H1 (cell line): ENCODE data around the gene EHD4. TPM values are rescaled to one million over a fixed set of nuclear protein-coding genes. Genes with fewer than 3 reads are reported as not detected.

Experiments
- CTCF ChIA-PET: fragments of 300-600 bp; sonication (Branson Sonifier 250); formaldehyde crosslinking; loops from one replicate; lab custom pipeline; 2021; ENCODE audit not compliant: partially characterized antibody; lab: Charles Lee
- POLR2A ChIA-PET: fragments of 300-600 bp; sonication (Branson Sonifier 250); formaldehyde crosslinking; loops from one replicate; lab custom pipeline; 2021; ENCODE audit warnings: inconsistent platforms; ENCODE audit not compliant: partially characterized antibody; lab: Charles Lee
- DNase-seq, 2 experiments: peaks; one replicate each; pipeline versions ENCODE4 v3.0.0 to v3.0.0-alpha.2; 2010 to 2022; ENCODE audit warnings: low spot score in 2 of 2, low read depth in 1 of 2, mixed read lengths in 1 of 2
- FAIRE-seq: peaks from 2 replicates; lab custom pipeline; 2011; peaks lifted over from hg19 to GRCh38; lab: Jason Lieb, UNC
- H2AFZ ChIP-seq: 2 replicates; pipeline ENCODE4 v1.8.1; 2012; ENCODE audit warnings: low read length, inconsistent platforms
- H2AK5ac ChIP-seq: 2 replicates; pipeline ENCODE4 v1.6.1; 2013; ENCODE audit warnings: low read depth, low read length
- H2BK120ac ChIP-seq: replicated peaks from 2 replicates; pipeline ENCODE3; 2013; ENCODE audit warnings: low read depth, low read length, inconsistent platforms
- H2BK12ac ChIP-seq: 2 replicates; pipeline ENCODE4 v1.6.1; 2013; ENCODE audit warnings: low read depth, low read length
- H2BK15ac ChIP-seq: 2 replicates; pipeline ENCODE4 v1.6.1; 2013; ENCODE audit warnings: low read length
- H2BK20ac ChIP-seq: 2 replicates; pipeline ENCODE4 v1.6.1; 2013; ENCODE audit warnings: low read length
- H2BK5ac ChIP-seq: 2 replicates; pipeline ENCODE4 v1.6.1; 2013; ENCODE audit warnings: low read depth, low read length
- H3K14ac ChIP-seq: 2 replicates; pipeline ENCODE4 v1.6.1; 2013; ENCODE audit warnings: inconsistent platforms; ENCODE audit not compliant: insufficient read length
- H3K18ac ChIP-seq: 2 replicates; pipeline ENCODE4 v1.6.1; 2013; ENCODE audit warnings: low read length; ENCODE audit errors: extremely low read depth
- H3K23ac ChIP-seq: 2 replicates; pipeline ENCODE4 v1.6.1; 2013; ENCODE audit warnings: inconsistent platforms; ENCODE audit not compliant: insufficient read length
- H3K23me2 ChIP-seq: 2 replicates; pipeline ENCODE4 v1.6.1; 2013; ENCODE audit warnings: low read depth, low read length
- H3K27ac ChIP-seq: 2 replicates; pipeline ENCODE4 v1.6.1; 2011; ENCODE audit warnings: low read depth, low read length, inconsistent platforms
- H3K27me3 ChIP-seq, 4 experiments: replicated peaks in 1 of 4; 1 replicate in 1 of 4; 2 replicates in 3 of 4; pipeline versions ENCODE4 v1.6.1 to v1.8.1; 2011 to 2013; ENCODE audit warnings: low read length in 3 of 4, mild to moderate bottlenecking in 3 of 4, inconsistent platforms in 2 of 4, mixed read lengths in 2 of 4, moderate library complexity in 1 of 4; ENCODE audit not compliant: control insufficient read depth in 3 of 4, insufficient read depth in 3 of 4; ENCODE audit errors: extremely low read depth in 1 of 4
- H3K36me3 ChIP-seq, 4 experiments: 2 replicates each; pipeline versions ENCODE4 v1.6.1 to v1.8.1; 2011 to 2013; ENCODE audit warnings: mild to moderate bottlenecking in 4 of 4, low read length in 3 of 4, moderate library complexity in 2 of 4, control low read depth in 1 of 4, inconsistent platforms in 1 of 4; ENCODE audit not compliant: insufficient read depth in 4 of 4, control insufficient read depth in 2 of 4
- H3K4ac ChIP-seq: replicated peaks from 2 replicates; pipeline ENCODE3; 2013; ENCODE audit warnings: low read length, low read depth, mixed read lengths, inconsistent platforms; ENCODE audit not compliant: insufficient read length
- H3K4me1 ChIP-seq, 4 experiments: replicated peaks in 1 of 4; 1 replicate in 1 of 4; 2 replicates in 3 of 4; pipeline versions ENCODE4 v1.6.1 to v1.8.1; 2011 to 2013; ENCODE audit warnings: low read length in 3 of 4, inconsistent platforms in 2 of 4, mixed read lengths in 1 of 4; ENCODE audit not compliant: insufficient read depth in 4 of 4, control insufficient read depth in 3 of 4
- H3K4me2 ChIP-seq, 2 experiments: 2 replicates each; pipeline versions ENCODE4 v1.6.1 to v1.8.1; 2011 to 2013; ENCODE audit warnings: low read depth in 2 of 2, low read length in 2 of 2, control low read depth in 1 of 2, inconsistent platforms in 1 of 2, mild to moderate bottlenecking in 1 of 2; ENCODE audit not compliant: insufficient read depth in 1 of 2
- H3K4me3 ChIP-seq, 4 experiments: fragments of 200-600, 300-600 bp in 1 of 4; sonication (generic), shearing (Covaris generic), sonication (Bioruptor Twin) in 1 of 4; 2 replicates each; pipeline versions ENCODE4 v1.5.1 to v1.8.1; 2011 to 2016; ENCODE audit warnings: low read length in 4 of 4, low read depth in 3 of 4, control low read depth in 2 of 4, inconsistent platforms in 2 of 4, mild to moderate bottlenecking in 2 of 4, mixed read lengths in 1 of 4, moderate library complexity in 1 of 4; ENCODE audit not compliant: insufficient read depth in 2 of 4; ENCODE audit errors: extremely low read depth in 1 of 4
- H3K56ac ChIP-seq: replicated peaks from 2 replicates; pipeline ENCODE3; 2013; ENCODE audit warnings: low read depth, mild to moderate bottlenecking, mixed read lengths, low read length, inconsistent platforms; ENCODE audit not compliant: insufficient read length
- H3K79me1 ChIP-seq: 2 replicates; pipeline ENCODE4 v1.6.1; 2013; ENCODE audit warnings: low read depth, low read length, control low read depth
- H3K79me2 ChIP-seq, 2 experiments: 2 replicates each; pipeline versions ENCODE4 v1.6.1 to v1.8.1; 2012 to 2013; ENCODE audit warnings: low read length in 2 of 2, mild to moderate bottlenecking in 2 of 2, inconsistent platforms in 1 of 2; ENCODE audit not compliant: insufficient read depth in 2 of 2, control insufficient read depth in 1 of 2
- H3K9ac ChIP-seq, 4 experiments: replicated peaks in 1 of 4; 1 replicate in 1 of 4; 2 replicates in 3 of 4; pipeline versions ENCODE4 v1.6.1 to v1.8.1; 2011 to 2013; ENCODE audit warnings: low read depth in 3 of 4, low read length in 3 of 4, control low read depth in 2 of 4, mild to moderate bottlenecking in 2 of 4, moderate library complexity in 2 of 4, inconsistent platforms in 1 of 4; ENCODE audit errors: extremely low read depth in 1 of 4
- H3K9me3 ChIP-seq, 2 experiments: 2 replicates each; pipeline versions ENCODE4 v1.6.1 to v1.8.1; 2012 to 2013; ENCODE audit warnings: mild to moderate bottlenecking in 2 of 2, moderate library complexity in 2 of 2, control low read depth in 1 of 2, inconsistent platforms in 1 of 2, low read depth in 1 of 2, low read length in 1 of 2, mixed read lengths in 1 of 2; ENCODE audit not compliant: insufficient read depth in 2 of 2
- H4K20me1 ChIP-seq, 2 experiments: replicated peaks in 1 of 2; 2 replicates each; pipeline versions ENCODE3 to v1.8.1; 2011 to 2013; ENCODE audit warnings: inconsistent platforms in 2 of 2, low read length in 2 of 2, mild to moderate bottlenecking in 1 of 2; ENCODE audit not compliant: insufficient read depth in 2 of 2, control insufficient read depth in 1 of 2
- H4K5ac ChIP-seq: 2 replicates; pipeline ENCODE4 v1.6.1; 2013; ENCODE audit warnings: low read length, low read depth, mixed read lengths, inconsistent platforms; ENCODE audit not compliant: insufficient read length
- H4K8ac ChIP-seq: 2 replicates; pipeline ENCODE4 v1.8.0; 2013; ENCODE audit warnings: mild to moderate bottlenecking, moderate library complexity, low read length, inconsistent platforms; ENCODE audit not compliant: insufficient read depth; ENCODE audit errors: extremely low read depth
- H4K91ac ChIP-seq: replicated peaks from 2 replicates; pipeline ENCODE3; 2013; ENCODE audit warnings: low read length, mixed read lengths, inconsistent platforms; ENCODE audit not compliant: insufficient read length
- BCL11A ChIP-seq, 2 experiments: IDR thresholded peaks; one replicate each; pipeline ENCODE4 v1.6.1; 2011; ENCODE audit warnings: low read depth in 2 of 2, low read length in 2 of 2, mild to moderate bottlenecking in 2 of 2
- FOSL1 ChIP-seq: IDR thresholded peaks from 2 replicates; pipeline ENCODE4 v1.6.1; 2011; ENCODE audit warnings: mild to moderate bottlenecking, low read depth, low read length, moderate library complexity; ENCODE audit not compliant: insufficient read depth
- JUND ChIP-seq: IDR thresholded peaks from 2 replicates; pipeline ENCODE4 v1.6.1; 2011; ENCODE audit warnings: mild to moderate bottlenecking, improper control_type of control experiment, low read length
- KDM5A ChIP-seq: fragments of 200-600 bp; IDR thresholded peaks from 2 replicates; pipeline ENCODE4 v1.7.1; 2012; ENCODE audit warnings: mild to moderate bottlenecking, low read length, inconsistent platforms, mixed read lengths
- MAFK ChIP-seq: IDR thresholded peaks from 2 replicates; pipeline ENCODE4 v1.6.1; 2012; ENCODE audit warnings: low read depth, mild to moderate bottlenecking, improper control_type of control experiment, low read length
- NRF1 ChIP-seq: IDR thresholded peaks from 2 replicates; pipeline ENCODE4 v1.6.1; 2011; ENCODE audit warnings: mild to moderate bottlenecking, low read depth, low read length, improper control_type of control experiment
- RBBP5 ChIP-seq: IDR thresholded peaks from 2 replicates; pipeline ENCODE4 v1.7.1; 2012; ENCODE audit warnings: low read depth, mild to moderate bottlenecking, inconsistent platforms, low read length, moderate library complexity, borderline replicate concordance
- RNF2 ChIP-seq: fragments of 200-900, 300-1000 bp; sonication (generic); IDR thresholded peaks from 2 replicates; pipeline ENCODE4 v1.7.1; 2016; ENCODE audit warnings: borderline replicate concordance, low read depth, mild to moderate bottlenecking, antibody characterized with exemption, low read length; ENCODE audit not compliant: poor library complexity, severe bottlenecking; ENCODE audit errors: missing control alignments
- RXRA ChIP-seq: IDR thresholded peaks from 2 replicates; pipeline ENCODE4 v1.6.1; 2011; ENCODE audit warnings: low read depth, mild to moderate bottlenecking, low read length, moderate library complexity; ENCODE audit not compliant: insufficient read depth
- SRF ChIP-seq: IDR thresholded peaks from 2 replicates; pipeline ENCODE4 v1.6.1; 2011; ENCODE audit warnings: mild to moderate bottlenecking, low read depth, low read length, moderate library complexity
- SUZ12 ChIP-seq: fragments of 200-600 bp; sonication (generic); IDR thresholded peaks from 2 replicates; pipeline ENCODE4 v1.6.1; 2012; ENCODE audit warnings: mild to moderate bottlenecking, inconsistent platforms, low read length, moderate library complexity, mixed read lengths
- YY1 ChIP-seq: IDR thresholded peaks from 2 replicates; pipeline ENCODE4 v1.6.1; 2011; ENCODE audit warnings: low read depth, mild to moderate bottlenecking, low read length
- WGBS, 2 experiments: shearing (Covaris generic) in 1 of 2; methylation state at CpG; one replicate each; pipeline versions ENCODE4 v1.1.6 to v1.1.7; 2013 to 2015; ENCODE audit warnings: low lambda C conversion rate in 2 of 2, mixed read lengths in 2 of 2, inconsistent platforms in 1 of 2, low coverage in 1 of 2, missing lambda C conversion rate in 1 of 2; ENCODE audit not compliant: insufficient replicate concordance in 2 of 2, insufficient coverage in 1 of 2, insufficient read length in 1 of 2; ENCODE audit errors: extremely low coverage in 1 of 2, missing lambda C conversion rate in 1 of 2; 5-methylcytosine and 5-hydroxymethylcytosine counted together
- polyA plus RNA-seq, 7 experiments: library from polyadenylated mRNA; depleted of rRNA in 3 of 7; stranded (reverse) in 5 of 7; unstranded in 2 of 7; fragments of >200 nt in 5 of 7; fragments of 200-250 nt in 2 of 7; gene quantifications; 1 replicate in 5 of 7; 2 replicates in 1 of 7; 4 replicates in 1 of 7; pipeline versions ENCODE4 v1.2.1 to v1.2.3, GENCODE V29; 2011 to 2013; ENCODE audit warnings: missing spikeins in 2 of 7, mixed read lengths in 2 of 7
- total RNA-seq: library from RNA; stranded (reverse); fragmentation: NEBNext Ultra II Directional; extraction: Animal tissue kit (Norgen Biotek cat#: 25700); gene quantifications from 2 replicates; pipeline ENCODE4 v1.2.1, GENCODE V29; 2021

Gene EHD4
- total and polyA plus RNA-seq, 2 of the 8 experiments (the other 6 are each of a cell fraction or from before 2014, with no cell fraction given): 17.5 to 24.5 TPM

DNA sequence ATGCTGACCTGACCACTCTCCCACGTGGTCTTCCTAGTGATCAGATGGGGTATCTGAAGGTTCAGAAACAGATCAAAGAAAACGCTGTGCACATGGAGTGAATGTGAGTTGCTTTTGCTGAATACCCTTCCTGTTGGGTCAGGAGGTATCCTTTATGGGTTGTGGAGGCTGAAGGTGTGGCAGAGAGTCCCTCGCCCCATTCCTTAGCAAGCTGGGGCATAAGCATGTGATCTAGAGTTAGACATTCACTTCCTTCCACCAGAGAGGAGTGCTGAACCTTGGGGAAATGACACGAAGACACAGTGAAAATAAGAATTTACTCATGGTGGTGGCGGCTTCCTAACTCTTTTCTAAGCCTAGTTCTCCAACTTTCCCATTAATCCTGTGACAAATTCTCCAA, 50.7 kb downstream of the EHD4 start:
- H2AFZ ChIP-seq: no peak overlapping the region
- H3K56ac ChIP-seq: no peak overlapping the region
- H2AK5ac ChIP-seq: no peak overlapping the region
- FAIRE-seq: no peak
- POLR2A ChIA-PET: interaction anchor here (1.6 kb wide), 1 partner anchor 13 kb away, joined by 3 read pairs; no protein-coding TSS in a partner anchor
- WGBS, 2 experiments: 83% methylated on average over 5 of the region's 5 CpGs; no CpG with 5 or more reads in 1 of the 2 experiments
- H2BK20ac ChIP-seq: no peak overlapping the region
- DNase-seq: no peak
- peaks cover 3 to 10% of the 10 kb centered on the region in 2 experiments for H4K20me1 ChIP-seq
- H3K23ac ChIP-seq: no peak overlapping the region
- no peak overlapping the region for H4K8ac ChIP-seq
- CTCF ChIA-PET: interaction anchor here (1.1 kb wide), 1 partner anchor 19 kb away, joined by 4 read pairs; no protein-coding TSS in a partner anchor
- H3K4ac ChIP-seq: no peak overlapping the region
- H2BK12ac ChIP-seq: no peak overlapping the region
- no peak overlapping the region for H2BK120ac ChIP-seq
- H3K36me3 ChIP-seq: peaks cover 6 to 17% (median 11%) of the 10 kb centered on the region in 4 experiments; a peak in 7 of 8 replicates
- no peak overlapping the region for H3K9ac ChIP-seq
- no peak overlapping the region for H3K4me2 ChIP-seq
- H3K79me2 ChIP-seq: no peaks in the 10 kb centered on the region
- H3K79me1 ChIP-seq: peaks cover 10% of the 10 kb centered on the region; the same call in 1 of the 2 replicates
- H3K27me3 ChIP-seq: no peaks in the 10 kb centered on the region
- TF ChIP-seq RBBP5 (no peak), FOSL1 (no peak), SRF (no peak), KDM5A (no peak), RXRA (no peak), JUND (no peak), BCL11A (IDR thresholded peaks at IDR 0.05; ENCODE audit: low read depth in 2 of 2, low read length in 2 of 2) (no peak), NRF1 (no peak), YY1 (no peak), RNF2 (no peak), SUZ12 (no peak), MAFK (no peak)
- H2BK15ac ChIP-seq: no peak overlapping the region
- H4K91ac ChIP-seq: no peak overlapping the region
- H3K4me1 ChIP-seq: peaks cover 0 to 4% (median 0%) of the 10 kb centered on the region in 4 experiments; a peak in 1 of 7 replicates
- H4K5ac ChIP-seq: no peak overlapping the region
- H2BK5ac ChIP-seq: no peak overlapping the region
- H3K4me3 ChIP-seq: no peak overlapping the region
- no peak overlapping the region for H3K14ac ChIP-seq
- no peaks in the 10 kb centered on the region for H3K9me3 ChIP-seq
- no peak overlapping the region for H3K27ac ChIP-seq
- no peak overlapping the region for H3K18ac ChIP-seq
- H3K23me2 ChIP-seq: no peaks in the 10 kb centered on the region
